NK-92 treated with Interleukin-12 subunit alpha and Interleukin-12 subunit beta, amount 100 ng/mL, for 24 hours (cell line): Measurements from ENCODE around the gene DSEL.

ENCODE experiments used
- DNase-seq: peaks from one replicate; lab custom pipeline; 2025; lab: John Stamatoyannopoulos, UW

Gene DSEL

DNA sequence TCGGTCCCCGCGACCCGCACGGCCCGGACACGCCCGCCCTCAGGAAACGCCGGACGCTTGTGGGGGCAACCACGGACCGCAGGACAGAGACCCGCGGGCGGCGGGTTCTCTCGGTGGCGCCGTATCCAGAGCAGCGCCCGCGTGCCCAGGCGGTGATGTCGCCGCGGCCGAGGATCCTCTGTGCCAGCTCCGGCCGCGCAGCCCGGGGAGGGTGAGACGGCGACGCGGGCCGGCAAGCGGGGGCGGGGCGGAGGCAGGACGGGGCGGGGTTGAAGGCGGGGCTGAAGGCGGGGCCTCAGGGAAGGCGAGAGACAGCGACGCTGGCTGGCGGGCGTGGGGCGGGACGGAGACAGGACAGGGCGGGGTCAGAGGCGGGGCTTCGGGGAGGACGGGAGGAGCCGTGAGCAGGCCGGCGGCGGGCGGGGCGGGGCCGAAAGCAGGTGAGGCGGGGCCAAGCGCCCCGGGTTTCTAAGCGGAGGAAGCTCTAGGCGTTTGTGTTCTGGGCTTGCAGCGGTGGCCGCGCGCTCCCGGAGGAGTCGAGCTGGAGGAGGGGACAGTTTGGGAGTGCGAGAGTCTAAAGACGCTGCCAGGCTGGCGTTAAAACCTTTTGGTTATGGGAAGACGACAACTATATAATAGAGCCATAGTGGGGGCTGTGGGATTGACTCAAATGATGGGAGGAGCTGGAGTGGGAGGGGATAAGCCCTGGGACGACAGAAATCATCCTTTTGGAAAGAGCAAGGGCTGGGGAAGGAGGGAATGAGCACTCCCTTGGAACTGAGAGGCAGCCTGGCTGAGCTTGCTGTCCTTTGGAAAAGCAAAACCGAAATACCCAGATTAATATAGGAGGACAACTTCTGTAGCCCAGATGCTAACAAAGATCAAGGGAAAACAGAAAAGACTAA, at the start of gene DSEL:
Gene DSEL (minus strand): TSS at position 182 of the 905 bp plus-strand sequence. CDS start 2,112 bp downstream, outside the sequence.
- no peak for DNase-seq

- no peak for DNase-seq
Measured at GRCh38 chr18:67553437-67553836, 36.9 kb upstream of the DSEL start.

GRCh38 chr18:67550872-67551520, 34.5 kb upstream of the DSEL start:
- DNase-seq = no peak

- no peak for DNase-seq
Measured at GRCh38 chr18:67549946-67550345, 33.4 kb upstream of the DSEL start.

GRCh38 chr18:67545681-67546080, 29.2 kb upstream of the DSEL start:
- no peak for DNase-seq

- DNase-seq = no peak
Measured at GRCh38 chr18:67540559-67540958, 24.0 kb upstream of the DSEL start.

DNA sequence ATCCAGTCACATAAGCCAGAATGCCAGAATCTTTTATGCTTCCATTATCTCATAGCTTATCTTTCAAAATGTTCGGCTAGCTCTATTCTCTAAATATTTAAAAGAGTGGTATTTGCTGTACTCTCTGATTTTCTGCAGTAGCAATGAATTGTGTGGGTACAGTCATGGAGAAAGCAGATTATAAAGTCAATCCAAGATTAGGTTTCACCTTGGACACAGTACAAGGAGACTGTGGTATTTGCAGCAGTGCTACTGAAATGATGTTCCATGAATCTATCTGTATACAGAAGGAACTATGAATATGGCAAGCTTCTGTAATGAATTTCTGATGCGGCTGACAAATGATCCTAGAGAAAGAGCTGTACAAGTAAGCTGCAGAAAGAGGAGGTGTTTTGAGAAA, 15.4 kb upstream of the DSEL start:
- no peak for DNase-seq

- DNase-seq = no peak
Measured at GRCh38 chr18:67525328-67526099, 9.0 kb upstream of the DSEL start.

GRCh38 chr18:67520351-67520921, 3.9 kb upstream of the DSEL start:
- DNase-seq = no peak

- no peak for DNase-seq
Measured at GRCh38 chr18:67519592-67519991, 3.1 kb upstream of the DSEL start.

GRCh38 chr18:67518566-67518965, 2.0 kb upstream of the DSEL start:
- DNase-seq = no peak

DNA sequence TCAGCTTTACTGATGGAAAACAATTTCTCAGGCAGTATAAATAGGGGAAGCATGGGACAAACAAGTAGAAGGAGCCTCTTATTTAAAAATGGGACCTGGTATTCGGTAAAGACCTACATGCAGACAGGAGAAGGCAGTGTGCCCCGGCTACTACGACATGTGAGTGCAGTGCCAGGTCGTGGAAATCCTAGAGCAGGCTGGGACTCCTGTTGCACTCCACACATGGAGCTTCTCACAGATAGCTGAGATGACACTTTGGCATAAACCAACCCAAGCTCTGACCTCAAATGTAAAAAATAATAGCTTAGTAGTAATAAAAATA, 885 bp upstream of the DSEL start:
- DNase-seq = no peak

DNA sequence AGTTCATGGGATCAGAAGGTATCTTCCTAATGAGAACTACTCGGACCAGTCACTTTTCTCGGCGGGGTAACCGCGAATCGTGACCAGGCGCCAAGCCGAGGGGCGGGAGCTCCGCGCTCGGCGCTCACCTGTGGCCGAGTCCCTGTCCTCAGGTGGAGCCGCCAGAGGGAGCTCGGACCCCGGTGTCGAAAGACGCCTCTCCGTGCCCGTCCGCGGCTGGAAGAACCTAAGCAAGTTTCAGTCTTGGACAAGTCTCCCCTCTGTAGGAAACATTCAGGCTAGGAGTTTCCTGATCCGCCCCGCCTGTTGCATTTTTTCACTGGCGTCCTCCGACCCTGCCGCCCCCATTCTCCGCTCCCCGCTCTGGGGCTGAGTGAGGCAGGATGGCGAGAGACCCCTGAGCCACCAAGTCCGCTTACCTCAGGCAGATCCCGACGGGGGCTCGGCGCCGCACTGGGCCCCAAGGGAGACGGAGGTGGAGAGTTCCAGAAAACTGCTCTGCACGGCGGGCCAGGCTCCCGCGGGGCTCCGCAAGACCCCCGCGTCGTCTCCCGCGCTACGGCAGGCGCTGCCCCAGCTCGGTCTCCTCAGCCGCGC, 480 bp downstream of the DSEL start:
- no peak for DNase-seq

DNA sequence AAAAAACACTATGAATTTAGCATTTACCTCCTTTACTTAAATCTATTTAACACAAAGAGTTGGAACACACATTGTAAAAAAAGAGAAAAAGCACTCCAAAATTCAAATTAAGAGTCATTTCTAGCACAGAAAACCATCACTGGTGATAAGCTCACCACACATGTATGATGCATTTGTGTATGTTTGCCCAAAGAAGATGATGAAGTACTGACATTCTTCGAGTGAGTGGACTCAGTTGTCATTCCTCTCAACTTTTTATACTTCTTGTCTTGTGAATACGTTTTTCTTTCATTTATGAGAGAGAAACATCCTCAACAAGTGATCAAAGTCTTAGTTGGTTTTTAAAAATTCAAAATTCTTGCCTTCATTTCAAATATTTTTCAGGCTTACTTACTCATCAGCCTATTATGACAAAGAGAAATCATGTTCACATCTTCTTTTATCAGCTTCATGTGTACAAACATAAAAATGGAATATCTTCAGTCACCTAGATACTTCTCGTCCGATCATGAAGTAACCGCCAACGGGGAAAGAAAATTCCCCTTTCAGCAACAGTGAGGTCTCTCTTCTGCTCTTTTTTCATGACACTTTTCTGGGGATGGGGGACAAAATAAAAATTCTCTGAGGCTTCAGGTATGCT, 1.5 kb downstream of the DSEL start:
- no peak for DNase-seq

GRCh38 chr18:67514465-67514864, 2.1 kb downstream of the DSEL start:
- no peak for DNase-seq

GRCh38 chr18:67513280-67513679, 3.2 kb downstream of the DSEL start:
- no peak for DNase-seq

GRCh38 chr18:67511840-67512239, 4.7 kb downstream of the DSEL start:
- DNase-seq = no peak

DNA sequence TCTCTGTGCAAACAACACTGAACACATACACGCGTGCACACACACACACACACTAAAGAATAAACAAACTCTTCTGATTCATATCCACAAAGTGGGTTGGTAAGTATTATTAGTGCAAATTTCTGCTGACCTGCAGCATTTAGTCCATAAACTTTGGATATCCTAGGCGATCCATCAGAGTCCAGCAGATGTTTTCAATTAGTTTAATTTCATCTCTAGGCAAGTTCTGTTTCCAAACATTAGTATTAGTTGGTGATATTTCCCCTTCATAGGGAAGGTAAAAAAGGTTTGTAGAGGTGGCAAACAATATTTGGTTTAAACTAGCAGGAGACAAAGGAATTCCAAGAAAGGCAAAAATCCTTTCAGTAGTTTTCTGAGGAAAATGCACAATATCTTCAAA, 5.7 kb downstream of the DSEL start:
- no peak for DNase-seq

DNA sequence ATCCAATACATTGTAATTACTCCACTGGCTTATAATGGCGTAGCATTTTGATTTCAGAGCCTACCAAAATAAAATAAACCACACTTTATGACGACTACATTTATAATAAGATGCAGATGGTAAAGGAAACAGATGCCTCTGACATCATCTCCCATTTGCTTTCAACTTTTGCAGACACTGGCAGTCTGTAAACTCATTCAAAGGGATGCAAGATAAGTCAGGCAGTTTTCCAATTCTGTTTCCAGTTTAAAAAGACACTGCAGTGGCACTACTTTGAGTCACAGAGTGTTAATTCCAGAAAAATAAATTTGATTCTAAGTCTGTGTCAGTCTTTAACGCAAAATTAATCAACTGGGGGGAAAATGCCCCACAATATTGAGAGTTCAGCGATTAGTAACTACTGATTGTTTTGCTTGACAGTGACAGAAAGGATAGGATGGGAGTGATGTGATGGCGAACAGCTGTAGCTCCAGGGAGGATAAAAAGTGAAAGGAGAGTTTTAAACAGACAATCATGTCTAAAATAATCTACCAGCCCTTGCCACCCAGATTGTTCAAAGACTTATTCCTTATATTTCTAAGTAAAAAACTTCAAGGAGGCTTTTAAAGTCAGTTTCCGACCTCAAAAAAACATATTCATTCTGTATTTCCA, 6.7 kb downstream of the DSEL start:
- DNase-seq = no peak

GRCh38 chr18:67508146-67508545, 8.4 kb downstream of the DSEL start:
- no peak for DNase-seq

DNA sequence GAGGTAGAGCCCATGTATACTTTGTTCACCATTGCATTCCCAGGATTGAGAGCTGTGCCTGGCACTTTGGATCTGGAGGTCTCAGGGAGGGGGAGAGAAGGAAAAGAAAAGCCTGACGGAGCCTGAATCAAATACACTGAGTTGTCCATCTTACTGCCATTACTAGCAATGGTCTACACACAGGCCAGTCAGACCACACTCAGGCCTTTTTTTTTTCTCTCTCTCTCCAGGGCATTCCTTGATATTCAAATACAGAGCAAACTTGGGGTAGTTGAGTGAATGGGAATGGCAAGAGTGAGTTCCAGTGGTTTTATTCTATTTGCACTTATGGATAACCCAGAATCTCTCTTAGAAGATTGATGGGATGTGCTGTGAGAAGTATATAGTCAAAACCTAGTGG, 11.8 kb downstream of the DSEL start:
- DNase-seq = no peak
